Adipocyte (in vitro differentiated cells): Measurements from ENCODE around the gene F8.
"Not testable (repeated sequence)": the region's sequence is repeated elsewhere in the genome, so short reads cannot be mapped to it uniquely, and the experiment has no call there.

Experiments used
- DNase-seq: peaks from one replicate; pipeline ENCODE4 v3.0.0-alpha.2; 2015; ENCODE audit warnings: low read depth
- H3K27me3 ChIP-seq: replicated peaks from 2 replicates; pipeline ENCODE4 v1.7.0; 2013; ENCODE audit warnings: mild to moderate bottlenecking, low read length, moderate library complexity; ENCODE audit not compliant: control insufficient read depth, insufficient read depth
- H3K36me3 ChIP-seq: 2 replicates; pipeline ENCODE4 v1.7.0; 2013; ENCODE audit warnings: low read length, mild to moderate bottlenecking, moderate library complexity; ENCODE audit not compliant: control insufficient read depth, insufficient read depth, severe bottlenecking
- H3K4me1 ChIP-seq: 2 replicates; pipeline ENCODE4 v1.7.0; 2013; ENCODE audit warnings: mild to moderate bottlenecking, low read length, moderate library complexity; ENCODE audit not compliant: control insufficient read depth, insufficient read depth
- H3K4me3 ChIP-seq: 2 replicates; pipeline ENCODE4 v1.7.0; 2013; ENCODE audit warnings: mild to moderate bottlenecking, low read length, moderate library complexity
- H3K9ac ChIP-seq: 2 replicates; pipeline ENCODE4 v1.7.0; 2013; ENCODE audit warnings: mild to moderate bottlenecking, low read length, moderate library complexity
- H3K9me3 ChIP-seq: 2 replicates; pipeline ENCODE4 v1.7.0; 2013; ENCODE audit warnings: mild to moderate bottlenecking, low read length, moderate library complexity; ENCODE audit not compliant: control insufficient read depth

F8 gene

DNA sequence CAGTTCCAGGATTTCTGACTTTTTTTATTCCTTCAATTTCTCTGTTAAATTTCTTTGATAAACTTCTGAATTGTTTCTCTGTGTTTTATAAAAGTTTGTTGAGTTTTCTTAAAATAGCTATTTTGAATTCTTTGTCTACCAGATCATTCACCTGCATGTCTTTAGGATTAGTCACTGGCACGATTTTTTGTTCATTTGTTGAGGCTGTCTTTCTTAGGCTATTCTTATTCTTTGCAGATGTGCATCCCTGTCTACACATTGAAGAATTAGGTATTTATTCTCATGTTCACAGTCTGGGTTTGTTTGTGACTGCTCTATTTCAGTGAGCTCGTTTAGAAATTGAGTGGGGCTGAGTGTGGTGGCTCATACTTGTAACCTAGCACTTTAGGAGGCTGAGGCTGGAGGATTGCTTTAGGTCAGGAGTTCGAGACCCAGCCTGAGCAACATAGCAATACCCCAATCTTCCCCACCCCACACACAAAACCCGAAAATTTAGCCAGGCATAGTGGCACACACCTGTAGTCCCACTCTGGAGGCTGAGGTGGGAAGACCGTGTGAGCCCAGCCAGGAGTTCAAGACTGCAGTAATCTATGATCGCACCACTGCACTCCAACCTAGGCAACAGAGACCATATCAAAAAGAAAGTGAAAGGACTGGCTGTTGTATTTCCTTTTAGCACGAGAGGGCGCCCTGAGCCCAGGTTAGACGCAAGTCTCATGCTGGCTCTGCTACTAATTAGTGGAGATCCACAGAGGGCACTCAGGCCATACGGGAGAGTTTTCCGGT is 42.0 kb downstream of the F8 start:
- H3K27me3 ChIP-seq, result no peaks in the 10 kb centered on the region
- H3K36me3 ChIP-seq, result no peaks in the 10 kb centered on the region
- no peaks in the 10 kb centered on the region for H3K4me1 ChIP-seq
- peak overlapping the region; percentile 78 for H3K4me3 ChIP-seq
- no peaks in the 10 kb centered on the region for H3K9me3 ChIP-seq
- H3K9ac ChIP-seq, result peak overlapping the region; percentile 81
- peak; percentile 86 for DNase-seq

DNA sequence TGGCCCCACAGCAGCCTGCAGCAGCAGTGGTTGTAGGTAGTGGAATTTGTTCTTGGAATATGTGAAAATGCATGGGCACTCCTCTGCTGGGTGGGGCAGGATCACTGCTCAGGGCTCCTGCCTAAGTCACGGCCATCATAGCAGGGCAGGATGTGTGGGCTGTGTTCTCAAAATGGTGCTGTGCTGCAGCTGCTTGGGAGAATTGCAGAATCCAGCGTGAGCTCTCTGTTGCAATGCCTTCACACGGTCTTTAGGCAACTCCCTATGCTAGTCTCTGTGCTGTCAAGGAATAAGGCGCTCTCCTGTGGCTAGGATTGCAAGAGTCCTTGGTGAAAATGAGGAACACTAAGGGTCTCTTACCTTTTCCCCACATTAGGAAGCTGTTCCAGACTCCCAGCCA is 42.9 kb downstream of the F8 start:
- Histone ChIP-seq H3K4me1 (no peaks in the 10 kb centered on the region), H3K9me3 (no peaks in the 10 kb centered on the region), H3K36me3 (no peaks in the 10 kb centered on the region), H3K9ac (no peak overlapping the region), H3K27me3 (no peaks in the 10 kb centered on the region), H3K4me3 (no peak overlapping the region)
- no peak for DNase-seq

DNA sequence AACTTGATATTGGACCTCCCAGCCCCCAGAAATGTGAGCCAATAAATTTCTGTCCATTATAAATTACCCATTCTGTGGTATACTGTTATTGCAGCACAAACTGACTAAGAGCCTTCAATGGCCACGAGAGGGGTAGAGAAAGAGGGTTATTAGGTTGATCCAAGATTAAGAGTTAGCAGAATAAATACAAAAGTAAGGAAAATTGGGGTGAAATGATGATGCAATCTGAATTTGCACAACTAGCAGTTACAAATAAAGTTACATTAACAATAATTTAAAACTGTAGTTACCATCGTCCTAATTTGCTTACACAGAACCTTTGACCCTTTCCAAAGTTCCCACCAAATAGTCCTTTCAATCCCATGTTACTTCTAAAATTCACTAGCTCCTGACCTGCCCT is 54.2 kb downstream of the F8 start:
- H3K9me3 ChIP-seq, result no peaks in the 10 kb centered on the region
- no peaks in the 10 kb centered on the region for H3K36me3 ChIP-seq
- no peak overlapping the region for H3K9ac ChIP-seq
- H3K27me3 ChIP-seq, result no peaks in the 10 kb centered on the region
- no peak for DNase-seq
- H3K4me3 ChIP-seq, result no peak overlapping the region
- H3K4me1 ChIP-seq, result peaks cover 4% of the 10 kb centered on the region

DNA sequence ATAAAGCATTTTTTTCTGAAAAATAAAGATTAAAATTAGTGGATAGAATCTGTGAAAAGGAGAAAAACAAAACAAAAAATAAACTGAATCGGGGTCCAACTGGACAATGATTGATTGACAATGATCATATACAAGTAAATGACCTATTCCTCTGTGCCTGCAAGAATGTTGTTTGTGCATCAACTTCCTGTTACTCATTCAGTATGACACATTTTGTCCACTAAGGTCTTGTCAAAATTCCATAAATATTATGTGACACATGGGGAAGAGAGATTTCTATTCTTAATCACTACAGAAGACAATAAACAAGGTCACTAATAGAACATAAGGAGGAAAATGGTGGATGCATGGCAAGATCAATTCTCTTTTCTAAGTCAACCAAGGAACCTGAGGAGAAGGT is 54.9 kb downstream of the F8 start:
- Histone ChIP-seq H3K4me3 (no peak overlapping the region), H3K27me3 (no peaks in the 10 kb centered on the region), H3K9ac (no peak overlapping the region), H3K9me3 (no peaks in the 10 kb centered on the region), H3K4me1 (peaks cover 4% of the 10 kb centered on the region), H3K36me3 (no peaks in the 10 kb centered on the region)
- DNase-seq, result no peak

DNA sequence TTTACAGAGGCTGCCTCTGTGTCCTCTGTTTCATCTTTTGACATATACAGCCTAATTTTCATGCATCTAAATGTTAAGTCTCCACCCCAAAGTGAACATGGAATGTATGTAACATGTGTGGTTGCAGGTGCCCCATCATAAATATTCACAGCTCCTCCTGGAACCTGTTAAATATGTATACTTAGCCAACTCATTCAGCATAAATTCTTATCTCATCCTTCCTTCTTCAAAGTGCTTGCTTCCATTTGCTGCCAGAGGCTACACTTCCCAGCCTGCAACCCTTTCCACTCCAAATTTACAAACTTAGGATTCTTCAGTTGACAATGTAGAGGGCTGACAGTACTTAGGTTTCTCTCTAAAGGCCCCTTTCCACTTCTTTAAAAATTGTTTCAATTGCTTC is 60.6 kb downstream of the F8 start:
- H3K4me1 ChIP-seq, result no peaks in the 10 kb centered on the region

DNA sequence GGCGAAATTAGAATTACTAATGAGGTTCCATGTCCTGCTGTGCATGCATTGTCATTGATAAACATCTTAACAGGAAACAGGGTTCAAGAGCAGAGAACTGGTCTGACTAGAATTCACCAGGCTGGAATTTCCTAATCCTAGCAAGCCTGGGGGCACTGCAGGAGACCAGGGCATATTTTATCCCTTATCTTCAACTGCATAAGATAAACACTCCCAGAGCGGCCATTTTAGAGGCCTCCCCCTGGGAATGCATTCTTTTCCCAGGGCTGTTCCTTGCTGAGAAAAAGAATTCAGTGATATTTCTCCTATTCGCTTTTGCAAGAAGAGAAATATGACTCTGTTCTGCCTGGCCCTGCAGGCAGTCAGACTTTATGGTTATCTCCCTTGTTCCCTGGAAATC is 66.7 kb downstream of the F8 start:
- not testable (repeated sequence) for H3K9ac ChIP-seq, H3K27me3 ChIP-seq, H3K36me3 ChIP-seq, DNase-seq, H3K9me3 ChIP-seq, H3K4me3 ChIP-seq, H3K4me1 ChIP-seq

More for the DNA sequence above, 60.6 kb downstream of the F8 start:
- no peak overlapping the region for H3K4me3 ChIP-seq
- DNase-seq, result no peak
- H3K27me3 ChIP-seq, result no peaks in the 10 kb centered on the region
- H3K36me3 ChIP-seq, result no peaks in the 10 kb centered on the region
- H3K9ac ChIP-seq, result no peak overlapping the region
- H3K9me3 ChIP-seq, result no peaks in the 10 kb centered on the region

DNA sequence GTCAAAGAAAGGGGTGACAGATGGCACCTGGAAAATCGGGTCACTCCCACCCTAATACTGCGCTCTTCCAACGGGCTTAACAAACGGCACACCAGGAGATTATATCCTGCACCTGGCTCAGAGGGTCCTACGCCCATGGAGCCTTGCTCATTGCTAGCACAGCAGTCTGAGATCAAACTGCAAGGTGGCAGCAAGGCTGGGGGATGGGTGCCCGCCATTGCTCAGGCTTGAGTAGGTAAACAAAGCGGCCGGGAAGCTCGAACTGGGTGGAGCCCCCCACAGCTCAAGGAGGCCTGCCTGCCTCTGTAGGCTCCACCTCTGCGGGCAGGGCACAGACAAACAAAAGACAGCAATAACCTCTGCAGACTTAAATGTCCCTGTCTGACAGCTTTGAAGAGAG is 83.3 kb downstream of the F8 start:
- not testable (repeated sequence) for H3K4me3 ChIP-seq, H3K4me1 ChIP-seq, H3K9me3 ChIP-seq, H3K27me3 ChIP-seq, H3K9ac ChIP-seq, DNase-seq, H3K36me3 ChIP-seq

DNA sequence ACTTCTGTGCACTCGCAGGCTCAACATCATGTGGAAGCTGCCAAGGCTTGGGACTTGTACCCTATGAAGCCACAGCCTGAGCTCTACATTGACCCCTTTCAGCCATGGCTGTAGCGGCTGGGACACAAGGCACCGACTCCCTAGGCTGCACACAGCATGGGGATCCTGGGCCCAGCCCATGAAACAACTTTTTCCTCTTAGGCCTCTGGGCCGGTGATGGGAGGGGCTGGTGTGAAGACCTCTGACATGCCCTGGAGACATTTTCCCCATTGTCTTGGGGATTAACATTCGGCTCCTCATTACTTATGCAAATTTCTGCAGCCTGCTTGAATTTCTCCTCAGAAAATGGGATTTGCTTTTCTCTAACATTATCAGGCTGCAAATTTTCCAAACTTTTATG is 97.8 kb downstream of the F8 start:
- not testable (repeated sequence) for H3K9ac ChIP-seq, H3K9me3 ChIP-seq, H3K4me1 ChIP-seq, H3K36me3 ChIP-seq, H3K4me3 ChIP-seq, DNase-seq
- peaks cover 12% of the 10 kb centered on the region for H3K27me3 ChIP-seq

DNA sequence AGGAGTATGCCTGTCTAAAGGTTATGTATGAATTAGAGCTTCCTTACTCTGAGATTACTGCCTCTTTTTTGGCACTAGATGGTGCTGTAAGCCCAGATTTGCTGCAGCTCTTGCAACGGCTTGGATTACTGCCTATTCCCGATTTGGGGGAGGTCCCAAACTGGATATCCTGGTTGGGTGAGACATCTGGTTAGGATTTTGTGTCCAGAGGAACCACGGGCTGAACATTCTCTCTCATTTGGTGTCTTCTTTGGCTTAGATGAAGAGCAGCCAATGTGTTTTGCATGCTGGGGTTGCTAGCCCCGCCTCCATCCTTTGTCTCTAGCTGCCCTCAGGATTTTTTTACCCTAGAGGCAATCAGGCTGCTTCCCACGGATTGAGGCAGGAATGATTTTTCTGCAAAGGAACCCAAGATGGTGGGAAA is 104.5 kb downstream of the F8 start:
- H3K4me3 ChIP-seq, result peak overlapping the region; percentile 43
- peaks cover 3% of the 10 kb centered on the region for H3K4me1 ChIP-seq
- H3K9ac ChIP-seq, result peak overlapping the region; percentile 16
- peak; percentile 86 for DNase-seq
- H3K36me3 ChIP-seq, result no peaks in the 10 kb centered on the region
- H3K27me3 ChIP-seq, result no peaks in the 10 kb centered on the region
- H3K9me3 ChIP-seq, result no peaks in the 10 kb centered on the region

DNA sequence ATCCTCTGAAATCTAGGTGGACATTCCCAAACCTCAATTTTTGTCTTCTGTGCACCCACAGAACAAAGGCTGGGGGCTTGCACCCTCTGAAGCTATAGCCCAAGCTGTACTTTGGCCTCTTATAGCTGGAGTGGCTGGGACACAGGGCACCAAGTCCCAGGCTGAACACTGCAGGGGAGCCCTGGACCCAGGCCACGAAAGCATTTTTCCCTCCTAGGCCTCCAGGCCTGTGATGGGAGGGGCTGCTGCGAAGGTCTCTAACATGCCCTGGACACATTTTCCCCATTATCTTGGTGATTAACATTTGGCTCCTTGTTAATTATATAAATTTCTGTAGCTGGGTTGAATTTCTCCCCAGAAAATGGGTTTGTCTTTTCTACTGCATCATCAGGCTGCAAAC is 108.5 kb downstream of the F8 start:
- no peak overlapping the region for H3K9ac ChIP-seq
- no peaks in the 10 kb centered on the region for H3K36me3 ChIP-seq
- H3K4me1 ChIP-seq, result peaks cover 3% of the 10 kb centered on the region
- peaks cover 9% of the 10 kb centered on the region for H3K9me3 ChIP-seq
- no peak for DNase-seq
- H3K4me3 ChIP-seq, result no peak overlapping the region
- H3K27me3 ChIP-seq, result no peaks in the 10 kb centered on the region

DNA sequence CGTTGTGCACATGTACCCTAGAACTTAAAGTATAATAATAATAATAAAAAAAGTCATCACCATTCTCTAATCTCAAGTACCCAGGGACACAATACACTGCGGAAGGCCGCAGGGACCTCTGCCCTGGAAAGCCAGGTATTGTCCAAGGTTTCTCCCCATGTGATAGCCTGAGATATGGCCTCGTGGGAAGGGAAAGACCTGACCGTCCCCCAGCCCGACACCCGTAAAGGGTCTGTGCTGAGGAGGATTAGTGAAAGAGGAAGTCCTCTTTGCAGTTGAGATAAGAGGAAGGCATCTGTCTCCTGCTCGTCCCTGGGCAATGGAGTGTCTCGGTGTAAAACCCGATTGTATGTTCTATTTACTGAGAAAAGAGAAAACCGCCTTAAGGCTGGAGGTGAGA is 112.0 kb downstream of the F8 start:
- not testable (repeated sequence) for H3K27me3 ChIP-seq, H3K4me1 ChIP-seq, H3K4me3 ChIP-seq, H3K9me3 ChIP-seq, H3K36me3 ChIP-seq, H3K9ac ChIP-seq, DNase-seq

DNA sequence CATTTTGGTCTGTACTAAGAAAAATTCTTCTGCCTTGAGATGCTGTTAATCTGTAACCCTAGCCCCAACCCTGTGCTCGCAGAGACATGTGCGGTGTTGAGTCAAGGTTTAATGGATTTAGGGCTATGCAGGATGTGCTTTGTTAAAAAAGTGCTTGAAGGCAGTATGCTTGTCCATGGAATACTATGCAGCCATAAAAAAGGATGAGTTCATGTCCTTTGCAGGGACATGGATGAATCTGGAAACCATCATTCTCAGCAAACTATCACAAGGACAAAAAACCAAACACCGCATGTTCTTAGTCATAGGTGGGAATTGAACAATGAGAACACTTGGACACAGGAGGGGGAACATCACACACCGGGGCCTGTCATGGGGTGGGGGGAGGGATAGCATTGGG is 112.5 kb downstream of the F8 start:
- H3K9ac ChIP-seq, H3K27me3 ChIP-seq, DNase-seq, H3K36me3 ChIP-seq, H3K4me3 ChIP-seq, H3K9me3 ChIP-seq, H3K4me1 ChIP-seq: not testable (repeated sequence)
